22Rv1 (cell line): ENCODE measurements around the gene PARD3B.

Source experiments
- ZFX ChIP-seq: fragments of 450-650 bp; IDR thresholded peaks from 2 replicates; pipeline ENCODE4 v1.6.1; 2017; ENCODE audit warnings: antibody characterized with exemption, borderline replicate concordance
- TF ChIP-seq, protein P1 (sequence below): fragments of 450-650 bp; IDR thresholded peaks from 2 replicates; pipeline ENCODE4 v1.5.1; 2017; ENCODE audit warnings: mild to moderate bottlenecking

DNA sequence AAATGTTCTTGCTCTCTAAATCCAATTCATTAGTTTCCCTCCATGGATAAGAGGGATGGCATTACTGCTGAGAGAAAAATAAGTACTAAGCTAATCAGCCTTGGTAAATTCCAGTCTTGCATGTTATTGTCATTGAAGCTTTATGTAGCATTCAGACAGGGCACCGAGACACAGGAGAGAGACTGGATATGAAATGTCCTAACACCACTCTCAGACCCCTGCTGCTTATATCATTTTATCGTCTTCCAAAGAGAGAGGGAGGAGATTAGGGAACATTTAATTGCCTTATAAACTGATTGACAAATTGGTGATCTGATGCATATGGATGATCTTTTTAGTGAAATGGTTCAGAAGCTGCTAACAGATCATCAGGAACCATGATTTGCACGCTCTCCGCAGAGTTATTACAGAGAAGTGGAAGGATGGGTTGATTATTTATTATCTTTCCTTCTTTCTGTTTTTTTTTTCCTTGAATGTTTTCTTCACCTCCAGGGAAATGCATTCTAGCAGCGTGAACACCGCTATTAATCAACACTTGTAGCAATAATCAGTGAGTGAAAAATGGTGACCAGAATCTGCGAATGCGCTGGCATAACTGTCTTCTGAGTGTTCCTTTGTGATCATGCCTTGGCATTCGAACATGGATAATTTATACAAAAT lies 986.3 kb downstream of the PARD3B start:
- TF ChIP-seq, protein P1, sequence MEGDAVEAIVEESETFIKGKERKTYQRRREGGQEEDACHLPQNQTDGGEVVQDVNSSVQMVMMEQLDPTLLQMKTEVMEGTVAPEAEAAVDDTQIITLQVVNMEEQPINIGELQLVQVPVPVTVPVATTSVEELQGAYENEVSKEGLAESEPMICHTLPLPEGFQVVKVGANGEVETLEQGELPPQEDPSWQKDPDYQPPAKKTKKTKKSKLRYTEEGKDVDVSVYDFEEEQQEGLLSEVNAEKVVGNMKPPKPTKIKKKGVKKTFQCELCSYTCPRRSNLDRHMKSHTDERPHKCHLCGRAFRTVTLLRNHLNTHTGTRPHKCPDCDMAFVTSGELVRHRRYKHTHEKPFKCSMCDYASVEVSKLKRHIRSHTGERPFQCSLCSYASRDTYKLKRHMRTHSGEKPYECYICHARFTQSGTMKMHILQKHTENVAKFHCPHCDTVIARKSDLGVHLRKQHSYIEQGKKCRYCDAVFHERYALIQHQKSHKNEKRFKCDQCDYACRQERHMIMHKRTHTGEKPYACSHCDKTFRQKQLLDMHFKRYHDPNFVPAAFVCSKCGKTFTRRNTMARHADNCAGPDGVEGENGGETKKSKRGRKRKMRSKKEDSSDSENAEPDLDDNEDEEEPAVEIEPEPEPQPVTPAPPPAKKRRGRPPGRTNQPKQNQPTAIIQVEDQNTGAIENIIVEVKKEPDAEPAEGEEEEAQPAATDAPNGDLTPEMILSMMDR, result no peak
- TF ChIP-seq ZFX, result no peak
